NCI-H2196 (cell line): ENCODE results near the gene ROGDI.

Experiments
- DNase-seq: peaks from one replicate; lab custom pipeline; 2025; ENCODE audit not compliant: unreplicated experiment; lab: John Stamatoyannopoulos, UW

Gene ROGDI

GRCh38 chr16:4814046-4814445, 11.6 kb upstream of the ROGDI start:
- DNase-seq, result no peak

GRCh38 chr16:4813251-4814003, 11.0 kb upstream of the ROGDI start:
- DNase-seq, result no peak

GRCh38 chr16:4811773-4812172, 9.3 kb upstream of the ROGDI start:
- no peak for DNase-seq

GRCh38 chr16:4811242-4811641, 8.8 kb upstream of the ROGDI start:
- no peak for DNase-seq

- DNase-seq, result no peak
These were observed 3.8 kb upstream of the ROGDI start for GRCh38 chr16:4806280-4806679.

- DNase-seq, result no peak
These were observed 2.8 kb upstream of the ROGDI start for GRCh38 chr16:4805231-4805630.

- no peak for DNase-seq
These were observed 1.7 kb upstream of the ROGDI start for GRCh38 chr16:4803898-4804762.

GRCh38 chr16:4803401-4803844, 990 bp upstream of the ROGDI start:
- DNase-seq, result no peak

GRCh38 chr16:4802659-4803287, 340 bp upstream of the ROGDI start:
- DNase-seq, result peak; percentile 96

- no peak for DNase-seq
These were observed 1.1 kb downstream of the ROGDI start for GRCh38 chr16:4801051-4801961.

GRCh38 chr16:4800290-4801041, 2.0 kb downstream of the ROGDI start:
- peak; percentile 82 for DNase-seq

GRCh38 chr16:4799171-4799855, 3.1 kb downstream of the ROGDI start:
- no peak for DNase-seq

GRCh38 chr16:4798456-4798855, 4.0 kb downstream of the ROGDI start:
- DNase-seq, result no peak

GRCh38 chr16:4797805-4798252, 4.6 kb downstream of the ROGDI start:
- no peak for DNase-seq

GRCh38 chr16:4796982-4797804, 5.2 kb downstream of the ROGDI start:
- DNase-seq, result no peak

- no peak for DNase-seq
These were observed 6.4 kb downstream of the ROGDI start for GRCh38 chr16:4795828-4796572.

- peak; percentile 80 for DNase-seq
These were observed 7.1 kb downstream of the ROGDI start, which contains the start of gene SMIM22 for GRCh38 chr16:4795181-4795827. Gene SMIM22, plus strand, starts transcription at chr16:4795369. Its CDS starts 366 bp downstream, at chr16:4795735.
